ENCODE measurements around the gene DAPK1. TPM values are rescaled to one million over a fixed set of nuclear protein-coding genes. Genes with fewer than 3 reads are reported as not detected.
A peak's percentile ranks its signal among the peaks of the same experiment; 100 is the strongest.

Gene DAPK1
- total and polyA plus RNA-seq, 10 of the 15 experiments (the other 5 are each of a cell fraction or from before 2014, with no cell fraction given) = 8.2 to 94.7 (median 51.6) TPM

DNA sequence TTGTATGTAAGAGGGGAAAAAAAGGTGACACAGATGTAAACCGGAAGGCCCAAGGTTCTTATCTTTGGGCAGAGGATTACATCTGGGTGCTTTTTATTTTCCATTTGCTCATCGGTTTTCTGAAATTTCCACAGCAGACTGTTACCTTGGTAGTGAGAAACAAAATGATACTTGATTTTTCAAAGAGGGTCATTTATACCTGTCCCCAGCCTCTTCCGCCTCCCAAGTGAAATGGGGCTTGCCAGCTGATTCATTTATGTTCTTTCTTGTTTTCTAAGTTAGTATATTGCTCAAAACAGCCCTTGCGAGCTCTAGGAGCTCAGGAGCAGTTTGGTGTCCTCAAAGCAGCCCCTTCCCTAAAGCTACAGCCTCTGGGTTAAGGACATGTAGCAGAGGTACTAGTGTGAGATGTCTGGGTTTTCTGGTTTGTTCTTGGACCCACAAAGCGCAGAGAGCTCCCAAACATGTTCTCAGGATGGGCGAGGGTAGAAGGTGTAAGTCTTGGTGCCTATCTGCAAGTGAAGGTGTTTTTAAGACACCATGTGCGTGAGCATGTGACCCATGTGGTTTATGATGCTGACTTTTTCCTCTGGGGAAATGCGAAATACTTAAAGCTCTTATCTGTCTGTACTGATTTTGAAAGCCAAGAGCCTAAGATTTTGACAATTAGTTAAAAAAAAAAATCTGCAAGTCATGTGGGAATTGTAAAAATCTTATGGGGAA is 38.3 kb downstream of the DAPK1 start (continued):
- TF ChIP-seq, protein P1, sequence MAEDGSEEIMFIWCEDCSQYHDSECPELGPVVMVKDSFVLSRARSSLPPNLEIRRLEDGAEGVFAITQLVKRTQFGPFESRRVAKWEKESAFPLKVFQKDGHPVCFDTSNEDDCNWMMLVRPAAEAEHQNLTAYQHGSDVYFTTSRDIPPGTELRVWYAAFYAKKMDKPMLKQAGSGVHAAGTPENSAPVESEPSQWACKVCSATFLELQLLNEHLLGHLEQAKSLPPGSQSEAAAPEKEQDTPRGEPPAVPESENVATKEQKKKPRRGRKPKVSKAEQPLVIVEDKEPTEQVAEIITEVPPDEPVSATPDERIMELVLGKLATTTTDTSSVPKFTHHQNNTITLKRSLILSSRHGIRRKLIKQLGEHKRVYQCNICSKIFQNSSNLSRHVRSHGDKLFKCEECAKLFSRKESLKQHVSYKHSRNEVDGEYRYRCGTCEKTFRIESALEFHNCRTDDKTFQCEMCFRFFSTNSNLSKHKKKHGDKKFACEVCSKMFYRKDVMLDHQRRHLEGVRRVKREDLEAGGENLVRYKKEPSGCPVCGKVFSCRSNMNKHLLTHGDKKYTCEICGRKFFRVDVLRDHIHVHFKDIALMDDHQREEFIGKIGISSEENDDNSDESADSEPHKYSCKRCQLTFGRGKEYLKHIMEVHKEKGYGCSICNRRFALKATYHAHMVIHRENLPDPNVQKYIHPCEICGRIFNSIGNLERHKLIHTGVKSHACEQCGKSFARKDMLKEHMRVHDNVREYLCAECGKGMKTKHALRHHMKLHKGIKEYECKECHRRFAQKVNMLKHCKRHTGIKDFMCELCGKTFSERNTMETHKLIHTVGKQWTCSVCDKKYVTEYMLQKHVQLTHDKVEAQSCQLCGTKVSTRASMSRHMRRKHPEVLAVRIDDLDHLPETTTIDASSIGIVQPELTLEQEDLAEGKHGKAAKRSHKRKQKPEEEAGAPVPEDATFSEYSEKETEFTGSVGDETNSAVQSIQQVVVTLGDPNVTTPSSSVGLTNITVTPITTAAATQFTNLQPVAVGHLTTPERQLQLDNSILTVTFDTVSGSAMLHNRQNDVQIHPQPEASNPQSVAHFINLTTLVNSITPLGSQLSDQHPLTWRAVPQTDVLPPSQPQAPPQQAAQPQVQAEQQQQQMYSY (CRISPR knock-in tag; IDR thresholded peaks at IDR 0.05) = 0 out of 2 replicates have a peak, but pooled peaks have one; percentile 14
- peak; percentile 68 to 76 for TF ChIP-seq BHLHE40 (IDR thresholded peaks at IDR 0.05; ENCODE audit: borderline replicate concordance in 1 of 2, low read depth in 2 of 2, low read length in 1 of 2)
- TF ChIP-seq NRF1 (conservative IDR thresholded peaks at IDR 0.05; ENCODE audit: low read depth, low read length) = no peak
- TF ChIP-seq KLF5 (IDR thresholded peaks at IDR 0.05; ENCODE audit: partially characterized antibody) = no peak
- TF ChIP-seq SMAD1 (IDR thresholded peaks at IDR 0.05; ENCODE audit: low read depth, partially characterized antibody) = peak; percentile 73
- TF ChIP-seq, protein P2, sequence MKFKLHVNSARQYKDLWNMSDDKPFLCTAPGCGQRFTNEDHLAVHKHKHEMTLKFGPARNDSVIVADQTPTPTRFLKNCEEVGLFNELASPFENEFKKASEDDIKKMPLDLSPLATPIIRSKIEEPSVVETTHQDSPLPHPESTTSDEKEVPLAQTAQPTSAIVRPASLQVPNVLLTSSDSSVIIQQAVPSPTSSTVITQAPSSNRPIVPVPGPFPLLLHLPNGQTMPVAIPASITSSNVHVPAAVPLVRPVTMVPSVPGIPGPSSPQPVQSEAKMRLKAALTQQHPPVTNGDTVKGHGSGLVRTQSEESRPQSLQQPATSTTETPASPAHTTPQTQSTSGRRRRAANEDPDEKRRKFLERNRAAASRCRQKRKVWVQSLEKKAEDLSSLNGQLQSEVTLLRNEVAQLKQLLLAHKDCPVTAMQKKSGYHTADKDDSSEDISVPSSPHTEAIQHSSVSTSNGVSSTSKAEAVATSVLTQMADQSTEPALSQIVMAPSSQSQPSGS (IDR thresholded peaks at IDR 0.05; ENCODE audit: low read length) = peak; percentile 80
- no peak; the same call in 1 of the 2 replicates for TF ChIP-seq SMARCA5 (IDR thresholded peaks at IDR 0.05)
- TF ChIP-seq SREBF1 (IDR thresholded peaks at IDR 0.05; ENCODE audit: low read length) = no peak
- TF ChIP-seq MTA2 (IDR thresholded peaks at IDR 0.05; ENCODE audit: low read depth) = peak; percentile 67
- TF ChIP-seq, protein P3, sequence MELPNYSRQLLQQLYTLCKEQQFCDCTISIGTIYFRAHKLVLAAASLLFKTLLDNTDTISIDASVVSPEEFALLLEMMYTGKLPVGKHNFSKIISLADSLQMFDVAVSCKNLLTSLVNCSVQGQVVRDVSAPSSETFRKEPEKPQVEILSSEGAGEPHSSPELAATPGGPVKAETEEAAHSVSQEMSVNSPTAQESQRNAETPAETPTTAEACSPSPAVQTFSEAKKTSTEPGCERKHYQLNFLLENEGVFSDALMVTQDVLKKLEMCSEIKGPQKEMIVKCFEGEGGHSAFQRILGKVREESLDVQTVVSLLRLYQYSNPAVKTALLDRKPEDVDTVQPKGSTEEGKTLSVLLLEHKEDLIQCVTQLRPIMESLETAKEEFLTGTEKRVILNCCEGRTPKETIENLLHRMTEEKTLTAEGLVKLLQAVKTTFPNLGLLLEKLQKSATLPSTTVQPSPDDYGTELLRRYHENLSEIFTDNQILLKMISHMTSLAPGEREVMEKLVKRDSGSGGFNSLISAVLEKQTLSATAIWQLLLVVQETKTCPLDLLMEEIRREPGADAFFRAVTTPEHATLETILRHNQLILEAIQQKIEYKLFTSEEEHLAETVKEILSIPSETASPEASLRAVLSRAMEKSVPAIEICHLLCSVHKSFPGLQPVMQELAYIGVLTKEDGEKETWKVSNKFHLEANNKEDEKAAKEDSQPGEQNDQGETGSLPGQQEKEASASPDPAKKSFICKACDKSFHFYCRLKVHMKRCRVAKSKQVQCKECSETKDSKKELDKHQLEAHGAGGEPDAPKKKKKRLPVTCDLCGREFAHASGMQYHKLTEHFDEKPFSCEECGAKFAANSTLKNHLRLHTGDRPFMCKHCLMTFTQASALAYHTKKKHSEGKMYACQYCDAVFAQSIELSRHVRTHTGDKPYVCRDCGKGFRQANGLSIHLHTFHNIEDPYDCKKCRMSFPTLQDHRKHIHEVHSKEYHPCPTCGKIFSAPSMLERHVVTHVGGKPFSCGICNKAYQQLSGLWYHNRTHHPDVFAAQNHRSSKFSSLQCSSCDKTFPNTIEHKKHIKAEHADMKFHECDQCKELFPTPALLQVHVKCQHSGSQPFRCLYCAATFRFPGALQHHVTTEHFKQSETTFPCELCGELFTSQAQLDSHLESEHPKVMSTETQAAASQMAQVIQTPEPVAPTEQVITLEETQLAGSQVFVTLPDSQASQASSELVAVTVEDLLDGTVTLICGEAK (IDR thresholded peaks at IDR 0.05; ENCODE audit: borderline replicate concordance) = peak; percentile 37; the same call in 1 of the 2 replicates
- TF ChIP-seq, protein P4, sequence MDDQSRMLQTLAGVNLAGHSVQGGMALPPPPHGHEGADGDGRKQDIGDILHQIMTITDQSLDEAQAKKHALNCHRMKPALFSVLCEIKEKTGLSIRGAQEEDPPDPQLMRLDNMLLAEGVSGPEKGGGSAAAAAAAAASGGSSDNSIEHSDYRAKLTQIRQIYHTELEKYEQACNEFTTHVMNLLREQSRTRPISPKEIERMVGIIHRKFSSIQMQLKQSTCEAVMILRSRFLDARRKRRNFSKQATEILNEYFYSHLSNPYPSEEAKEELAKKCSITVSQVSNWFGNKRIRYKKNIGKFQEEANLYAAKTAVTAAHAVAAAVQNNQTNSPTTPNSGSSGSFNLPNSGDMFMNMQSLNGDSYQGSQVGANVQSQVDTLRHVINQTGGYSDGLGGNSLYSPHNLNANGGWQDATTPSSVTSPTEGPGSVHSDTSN (IDR thresholded peaks at IDR 0.05; ENCODE audit: insufficient replicate concordance, low read depth, low read length) = peak; percentile 27
- TF ChIP-seq CBX5 (IDR thresholded peaks at IDR 0.05; ENCODE audit: low read depth) = peak; percentile 83; the same call in 1 of the 2 replicates
- TF ChIP-seq, protein P5, sequence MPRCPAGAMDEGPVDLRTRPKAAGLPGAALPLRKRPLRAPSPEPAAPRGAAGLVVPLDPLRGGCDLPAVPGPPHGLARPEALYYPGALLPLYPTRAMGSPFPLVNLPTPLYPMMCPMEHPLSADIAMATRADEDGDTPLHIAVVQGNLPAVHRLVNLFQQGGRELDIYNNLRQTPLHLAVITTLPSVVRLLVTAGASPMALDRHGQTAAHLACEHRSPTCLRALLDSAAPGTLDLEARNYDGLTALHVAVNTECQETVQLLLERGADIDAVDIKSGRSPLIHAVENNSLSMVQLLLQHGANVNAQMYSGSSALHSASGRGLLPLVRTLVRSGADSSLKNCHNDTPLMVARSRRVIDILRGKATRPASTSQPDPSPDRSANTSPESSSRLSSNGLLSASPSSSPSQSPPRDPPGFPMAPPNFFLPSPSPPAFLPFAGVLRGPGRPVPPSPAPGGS (IDR thresholded peaks at IDR 0.05; ENCODE audit: borderline replicate concordance, insufficient read depth, low read depth, low read length, poor library complexity, severe bottlenecking) = peak; percentile 50
- TF ChIP-seq BMI1 (IDR thresholded peaks at IDR 0.05; ENCODE audit: borderline replicate concordance) = peak; percentile 68; the same call in 1 of the 2 replicates
- TF ChIP-seq CHD4 (IDR thresholded peaks at IDR 0.05) = no peak
- peak; percentile 93 for TF ChIP-seq FOXM1 (IDR thresholded peaks at IDR 0.05; ENCODE audit: low read depth, low read length)
- TF ChIP-seq CREB1 (IDR thresholded peaks at IDR 0.05; ENCODE audit: low read depth) = 0 out of 2 replicates have a peak, but pooled peaks have one; percentile 39
